ENCODE data around the gene FMNL3.
A peak's percentile ranks its signal among the peaks of the same experiment; 100 is the strongest.

GRCh38 chr12:49673446-49674317 lies 33.5 kb downstream of the FMNL3 start:
- TF ChIP-seq CTCF (IDR thresholded peaks at IDR 0.05), result peak in 2 of 3 experiments; percentile 52 to 70
- peak; percentile 92 to 95 for TF ChIP-seq POLR2AphosphoS5 (IDR thresholded peaks at IDR 0.05)
- TF ChIP-seq POLR2A (IDR thresholded peaks at IDR 0.05; ENCODE audit: low read depth), result no peak

Measured in esophagus muscularis mucosa (tissue), 3 donors.